ENCODE data around the gene CBS. TPM values are rescaled to one million over a fixed set of nuclear protein-coding genes. Genes with fewer than 3 reads are reported as not detected.
"Not testable (repeated sequence)": the region's sequence is repeated elsewhere in the genome, so short reads cannot be mapped to it uniquely, and the experiment has no call there.

The CBS gene
- total and polyA plus RNA-seq, 4 donors = 70.9 to 212 (median 129) TPM

DNA sequence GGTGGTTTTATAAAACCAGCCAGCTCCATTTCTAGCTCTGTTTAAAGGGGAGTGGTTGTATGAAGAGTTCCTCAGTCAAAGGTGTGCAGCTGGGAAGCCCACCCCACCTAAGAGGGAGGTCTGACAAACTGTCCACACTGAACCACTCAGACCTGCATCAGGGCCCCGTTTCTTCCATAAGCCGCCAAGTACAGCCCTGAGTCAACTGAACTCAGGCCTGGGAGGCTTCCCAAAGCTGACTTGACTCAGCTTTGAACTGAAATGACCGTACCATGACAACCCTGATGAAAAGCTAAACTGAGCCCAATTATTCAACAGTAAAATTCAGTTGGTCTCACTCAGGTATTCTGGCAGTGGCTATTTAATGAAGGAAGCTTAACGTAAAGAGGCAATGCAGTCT is 26.6 kb upstream of the CBS start:
- H3K9ac ChIP-seq (ENCODE audit: low read depth in 1 of 2, low read length in 2 of 2); H3K36me3 ChIP-seq (ENCODE audit: control insufficient read depth in 4 of 4, insufficient read depth in 3 of 4, low read depth in 1 of 4, low read length in 3 of 4); H3K4me3 ChIP-seq (ENCODE audit: low read depth in 1 of 3, low read length in 3 of 3); H3K27me3 ChIP-seq (ENCODE audit: control insufficient read depth in 4 of 4, insufficient read depth in 4 of 4, low read length in 3 of 4); H3K9me3 ChIP-seq (ENCODE audit: control insufficient read depth in 4 of 4, low read length in 3 of 4); H3K4me1 ChIP-seq (ENCODE audit: control insufficient read depth in 4 of 4, insufficient read depth in 4 of 4, low read length in 3 of 4); H3K27ac ChIP-seq (ENCODE audit: low read depth in 1 of 2, low read length in 2 of 2); DNase-seq (ENCODE audit: low spot score): not testable (repeated sequence)
- no CpG with 5 or more reads among the region's 4 CpGs for WGBS

- not testable (repeated sequence) for H3K4me1 ChIP-seq (ENCODE audit: control insufficient read depth in 4 of 4, insufficient read depth in 4 of 4, low read length in 3 of 4); H3K4me3 ChIP-seq (ENCODE audit: low read depth in 1 of 3, low read length in 3 of 3); H3K36me3 ChIP-seq (ENCODE audit: control insufficient read depth in 4 of 4, insufficient read depth in 3 of 4, low read depth in 1 of 4, low read length in 3 of 4); H3K27me3 ChIP-seq (ENCODE audit: control insufficient read depth in 4 of 4, insufficient read depth in 4 of 4, low read length in 3 of 4); H3K27ac ChIP-seq (ENCODE audit: low read depth in 1 of 2, low read length in 2 of 2); DNase-seq (ENCODE audit: low spot score); H3K9ac ChIP-seq (ENCODE audit: low read depth in 1 of 2, low read length in 2 of 2); H3K9me3 ChIP-seq (ENCODE audit: control insufficient read depth in 4 of 4, low read length in 3 of 4)
- WGBS = no CpG with 5 or more reads among the region's 5 CpGs
These were observed 26.0 kb upstream of the CBS start for GRCh38 chr21:43101676-43102075.

- no CpG with 5 or more reads among the region's 7 CpGs for WGBS
- H3K27ac ChIP-seq (ENCODE audit: low read depth in 1 of 2, low read length in 2 of 2); H3K27me3 ChIP-seq (ENCODE audit: control insufficient read depth in 4 of 4, insufficient read depth in 4 of 4, low read length in 3 of 4); H3K9ac ChIP-seq (ENCODE audit: low read depth in 1 of 2, low read length in 2 of 2); DNase-seq (ENCODE audit: low spot score); H3K4me3 ChIP-seq (ENCODE audit: low read depth in 1 of 3, low read length in 3 of 3); H3K9me3 ChIP-seq (ENCODE audit: control insufficient read depth in 4 of 4, low read length in 3 of 4); H3K36me3 ChIP-seq (ENCODE audit: control insufficient read depth in 4 of 4, insufficient read depth in 3 of 4, low read depth in 1 of 4, low read length in 3 of 4); H3K4me1 ChIP-seq (ENCODE audit: control insufficient read depth in 4 of 4, insufficient read depth in 4 of 4, low read length in 3 of 4): not testable (repeated sequence)
These were observed 25.4 kb upstream of the CBS start for GRCh38 chr21:43101000-43101399.

DNA sequence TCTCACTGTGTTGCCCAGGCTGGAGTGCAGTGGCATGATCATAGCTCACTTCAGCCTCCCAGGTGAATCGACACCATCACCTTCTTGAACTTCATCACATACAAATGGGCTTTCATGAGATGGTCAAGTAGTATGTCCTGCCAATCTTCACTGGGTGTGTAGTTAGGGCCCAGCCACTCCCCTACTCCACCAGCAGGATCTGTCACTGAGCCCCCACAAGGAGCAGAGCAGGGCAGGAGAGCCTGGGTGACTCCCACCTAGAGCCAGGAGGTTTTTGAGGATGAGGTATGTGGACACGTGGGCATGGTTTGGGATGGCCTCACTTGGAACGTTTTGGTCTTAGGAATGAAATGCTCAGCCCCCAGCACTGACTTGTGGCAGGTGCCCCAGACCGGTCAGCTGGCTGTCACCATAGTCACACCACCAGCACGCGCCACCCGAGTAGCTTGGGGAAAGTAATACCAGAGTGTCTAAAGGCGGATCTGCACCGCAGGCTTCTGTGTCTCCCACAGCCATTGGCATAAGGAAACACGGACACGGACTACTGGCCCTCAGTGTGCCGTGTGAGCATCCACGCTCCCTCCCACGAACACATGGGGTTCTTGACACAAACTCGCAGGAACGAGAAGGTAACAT is 16.5 kb upstream of the CBS start:
- H3K27me3 ChIP-seq (ENCODE audit: control insufficient read depth in 4 of 4, insufficient read depth in 4 of 4, low read length in 3 of 4); H3K9ac ChIP-seq (ENCODE audit: low read depth in 1 of 2, low read length in 2 of 2); H3K4me1 ChIP-seq (ENCODE audit: control insufficient read depth in 4 of 4, insufficient read depth in 4 of 4, low read length in 3 of 4); H3K36me3 ChIP-seq (ENCODE audit: control insufficient read depth in 4 of 4, insufficient read depth in 3 of 4, low read depth in 1 of 4, low read length in 3 of 4); H3K9me3 ChIP-seq (ENCODE audit: control insufficient read depth in 4 of 4, low read length in 3 of 4); H3K4me3 ChIP-seq (ENCODE audit: low read depth in 1 of 3, low read length in 3 of 3); DNase-seq (ENCODE audit: low spot score); H3K27ac ChIP-seq (ENCODE audit: low read depth in 1 of 2, low read length in 2 of 2): not testable (repeated sequence)
- WGBS = no CpG with 5 or more reads among the region's 16 CpGs

DNA sequence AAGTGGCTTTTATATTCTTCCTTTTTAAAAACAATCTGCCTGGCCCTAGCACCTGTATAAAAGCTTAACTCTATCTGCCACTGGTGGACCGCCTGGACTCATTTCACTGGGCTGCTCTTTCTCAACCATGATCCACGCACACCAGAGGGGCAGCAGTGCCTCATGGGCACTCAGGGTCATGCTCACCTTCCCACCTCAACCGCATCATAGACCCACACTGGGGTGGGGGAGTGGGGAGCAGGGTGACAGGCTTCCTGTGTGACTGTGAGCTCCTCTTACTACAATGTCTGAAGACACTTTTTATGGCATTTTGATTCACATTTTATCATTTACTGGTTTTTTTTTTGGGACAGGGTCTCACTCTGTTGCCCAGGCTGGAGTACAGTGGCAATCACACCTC is 15.3 kb upstream of the CBS start:
- H3K9ac ChIP-seq (ENCODE audit: low read depth in 1 of 2, low read length in 2 of 2); H3K27ac ChIP-seq (ENCODE audit: low read depth in 1 of 2, low read length in 2 of 2); H3K36me3 ChIP-seq (ENCODE audit: control insufficient read depth in 4 of 4, insufficient read depth in 3 of 4, low read depth in 1 of 4, low read length in 3 of 4); H3K4me3 ChIP-seq (ENCODE audit: low read depth in 1 of 3, low read length in 3 of 3); H3K4me1 ChIP-seq (ENCODE audit: control insufficient read depth in 4 of 4, insufficient read depth in 4 of 4, low read length in 3 of 4); DNase-seq (ENCODE audit: low spot score); H3K9me3 ChIP-seq (ENCODE audit: control insufficient read depth in 4 of 4, low read length in 3 of 4); H3K27me3 ChIP-seq (ENCODE audit: control insufficient read depth in 4 of 4, insufficient read depth in 4 of 4, low read length in 3 of 4): not testable (repeated sequence)
- WGBS = 88% methylated on average over 1 of the region's 3 CpGs

DNA sequence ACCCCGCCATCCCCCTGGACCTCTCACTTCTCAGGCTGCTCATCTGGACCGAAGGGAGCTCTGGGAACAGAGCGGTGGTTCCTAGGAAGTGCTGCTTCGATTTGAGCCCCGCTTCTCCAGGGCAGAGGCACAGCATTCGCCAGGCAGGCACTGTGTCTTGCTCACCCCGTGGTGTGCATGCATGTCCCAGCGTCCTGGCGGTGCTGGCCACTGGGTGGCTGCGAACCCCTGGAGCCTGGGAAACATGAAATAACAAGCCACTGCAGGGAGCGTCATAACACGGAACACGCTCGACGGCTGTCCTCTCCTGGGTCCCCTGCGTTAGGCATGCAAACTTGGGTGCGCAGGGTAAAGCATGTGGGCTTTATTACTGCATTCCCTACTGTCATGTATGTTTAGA is 13.8 kb upstream of the CBS start:
- H3K27ac ChIP-seq (ENCODE audit: low read depth in 1 of 2, low read length in 2 of 2); H3K4me3 ChIP-seq (ENCODE audit: low read depth in 1 of 3, low read length in 3 of 3); H3K9me3 ChIP-seq (ENCODE audit: control insufficient read depth in 4 of 4, low read length in 3 of 4); DNase-seq (ENCODE audit: low spot score); H3K4me1 ChIP-seq (ENCODE audit: control insufficient read depth in 4 of 4, insufficient read depth in 4 of 4, low read length in 3 of 4); H3K27me3 ChIP-seq (ENCODE audit: control insufficient read depth in 4 of 4, insufficient read depth in 4 of 4, low read length in 3 of 4); H3K9ac ChIP-seq (ENCODE audit: low read depth in 1 of 2, low read length in 2 of 2); H3K36me3 ChIP-seq (ENCODE audit: control insufficient read depth in 4 of 4, insufficient read depth in 3 of 4, low read depth in 1 of 4, low read length in 3 of 4): not testable (repeated sequence)
- no CpG with 5 or more reads among the region's 17 CpGs for WGBS

DNA sequence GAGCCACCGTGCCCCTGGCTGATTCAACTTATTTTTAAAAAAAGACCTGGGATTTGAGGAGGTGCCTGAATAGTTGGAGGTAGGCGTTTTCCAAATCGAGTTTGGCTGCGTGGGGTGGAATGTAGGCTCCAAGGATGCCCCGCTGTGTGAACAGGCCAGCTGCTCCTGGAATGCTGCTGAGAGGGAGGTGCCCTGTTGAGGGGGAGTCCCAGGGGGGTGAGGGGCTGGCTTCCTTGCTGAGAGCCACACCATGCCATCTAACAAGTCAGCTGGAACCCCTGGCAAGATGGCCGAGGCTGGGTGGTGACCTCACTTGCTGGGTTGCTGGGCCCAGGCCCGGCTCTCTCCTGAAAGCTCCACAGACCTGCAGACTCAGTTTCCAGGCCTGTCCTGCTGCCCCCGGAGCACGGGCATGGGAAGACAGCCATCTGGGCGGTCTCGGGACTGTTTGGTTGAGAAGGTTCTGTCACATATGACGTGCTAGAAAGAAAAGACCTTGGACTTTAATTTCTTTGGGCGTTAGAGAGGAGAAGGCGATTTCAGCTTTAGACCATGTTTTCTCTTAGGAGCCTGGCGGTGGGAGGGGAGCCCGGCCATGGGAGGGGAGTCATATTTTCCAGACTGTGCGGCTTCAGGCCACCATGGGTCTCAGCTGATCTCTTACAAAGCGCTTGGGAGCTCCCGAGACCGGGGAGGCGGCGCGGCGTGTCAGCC is 7.1 kb upstream of the CBS start:
- no CpG with 5 or more reads among the region's 24 CpGs for WGBS
- H3K4me3 ChIP-seq (ENCODE audit: low read depth in 1 of 3, low read length in 3 of 3); DNase-seq (ENCODE audit: low spot score); H3K27me3 ChIP-seq (ENCODE audit: control insufficient read depth in 4 of 4, insufficient read depth in 4 of 4, low read length in 3 of 4); H3K36me3 ChIP-seq (ENCODE audit: control insufficient read depth in 4 of 4, insufficient read depth in 3 of 4, low read depth in 1 of 4, low read length in 3 of 4); H3K9ac ChIP-seq (ENCODE audit: low read depth in 1 of 2, low read length in 2 of 2); H3K27ac ChIP-seq (ENCODE audit: low read depth in 1 of 2, low read length in 2 of 2); H3K9me3 ChIP-seq (ENCODE audit: control insufficient read depth in 4 of 4, low read length in 3 of 4); H3K4me1 ChIP-seq (ENCODE audit: control insufficient read depth in 4 of 4, insufficient read depth in 4 of 4, low read length in 3 of 4): not testable (repeated sequence)

GRCh38 chr21:43076643-43077042 is 1.0 kb upstream of the CBS start:
- WGBS = 32% methylated on average over 12 of the region's 28 CpGs
- H3K36me3 ChIP-seq (ENCODE audit: control insufficient read depth in 4 of 4, insufficient read depth in 3 of 4, low read depth in 1 of 4, low read length in 3 of 4); H3K4me3 ChIP-seq (ENCODE audit: low read depth in 1 of 3, low read length in 3 of 3); H3K9me3 ChIP-seq (ENCODE audit: control insufficient read depth in 4 of 4, low read length in 3 of 4); DNase-seq (ENCODE audit: low spot score); H3K9ac ChIP-seq (ENCODE audit: low read depth in 1 of 2, low read length in 2 of 2); H3K4me1 ChIP-seq (ENCODE audit: control insufficient read depth in 4 of 4, insufficient read depth in 4 of 4, low read length in 3 of 4); H3K27ac ChIP-seq (ENCODE audit: low read depth in 1 of 2, low read length in 2 of 2); H3K27me3 ChIP-seq (ENCODE audit: control insufficient read depth in 4 of 4, insufficient read depth in 4 of 4, low read length in 3 of 4): not testable (repeated sequence)

Measured in liver (tissue), 9 donors.